Middle frontal gyrus (tissue), 1 donor: Measurements from ENCODE around the gene DCST2.
"Not testable (repeated sequence)": the region's sequence is repeated elsewhere in the genome, so short reads cannot be mapped to it uniquely, and the experiment has no call there.

Experiments used
- DNase-seq: peaks from one replicate; pipeline ENCODE4 v3.0.0-alpha.2; 2015; ENCODE audit warnings: low spot score; ENCODE audit errors: extremely low spot score

Gene DCST2

DNA sequence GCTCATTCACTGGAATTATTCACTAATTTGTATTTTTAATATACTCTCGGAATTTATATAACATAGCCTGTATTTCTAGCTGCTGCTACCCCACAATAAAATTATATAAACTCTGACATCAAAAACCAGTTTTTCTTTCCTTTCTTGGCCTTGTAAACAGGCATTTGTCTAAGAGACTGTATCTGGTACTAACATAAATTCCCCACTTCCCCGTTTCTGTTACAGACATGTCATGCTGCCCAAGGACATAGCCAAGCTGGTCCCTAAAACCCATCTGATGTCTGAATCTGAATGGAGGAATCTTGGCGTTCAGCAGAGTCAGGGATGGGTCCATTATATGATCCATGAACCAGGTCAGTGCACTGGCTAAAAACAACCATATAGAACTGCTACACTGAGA, 55.8 kb downstream of the DCST2 start:
- DNase-seq, result not testable (repeated sequence)

DNA sequence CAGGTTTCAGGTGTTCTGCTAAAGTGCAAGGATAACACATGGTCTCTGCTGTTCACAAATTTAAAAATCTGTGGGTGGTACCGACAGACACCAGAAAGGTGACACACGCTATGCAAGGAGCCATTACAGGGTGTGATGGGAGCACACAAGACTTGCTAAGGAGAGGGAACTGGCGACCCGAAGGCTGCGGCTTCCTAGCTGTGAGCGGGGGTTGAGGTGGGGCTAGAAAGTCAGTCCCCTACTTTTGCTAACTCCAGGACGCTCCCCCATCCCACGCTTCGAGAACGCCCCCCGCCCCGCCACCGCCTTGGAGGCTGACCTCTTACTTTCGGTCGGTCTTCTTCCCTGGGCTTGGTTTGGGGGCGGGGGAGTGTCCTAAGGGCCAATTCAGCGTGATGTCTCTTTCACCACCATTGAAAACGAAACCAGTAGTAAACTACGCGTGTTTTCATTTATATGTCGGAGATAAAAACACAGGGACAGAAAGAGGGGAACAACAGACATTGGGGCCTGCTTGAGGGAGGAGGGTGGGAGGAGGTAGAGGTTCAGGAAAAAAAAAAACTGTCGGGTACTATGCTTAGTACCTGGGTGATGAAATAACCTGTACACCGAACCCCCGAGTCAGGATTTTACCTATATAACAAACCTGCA, 58.0 kb downstream of the DCST2 start:
- no peak for DNase-seq

GRCh38 chr1:154974808-154975408, 58.7 kb downstream of the DCST2 start:
- peak; percentile 91 for DNase-seq

GRCh38 chr1:154974102-154974807, 59.3 kb downstream of the DCST2 start, which contains the start of gene CKS1B:
TSS of gene CKS1B (plus strand) at chr1:154974681. CDS start at chr1:154974746, 65 bp downstream.
- DNase-seq, result peak; percentile 99

DNA sequence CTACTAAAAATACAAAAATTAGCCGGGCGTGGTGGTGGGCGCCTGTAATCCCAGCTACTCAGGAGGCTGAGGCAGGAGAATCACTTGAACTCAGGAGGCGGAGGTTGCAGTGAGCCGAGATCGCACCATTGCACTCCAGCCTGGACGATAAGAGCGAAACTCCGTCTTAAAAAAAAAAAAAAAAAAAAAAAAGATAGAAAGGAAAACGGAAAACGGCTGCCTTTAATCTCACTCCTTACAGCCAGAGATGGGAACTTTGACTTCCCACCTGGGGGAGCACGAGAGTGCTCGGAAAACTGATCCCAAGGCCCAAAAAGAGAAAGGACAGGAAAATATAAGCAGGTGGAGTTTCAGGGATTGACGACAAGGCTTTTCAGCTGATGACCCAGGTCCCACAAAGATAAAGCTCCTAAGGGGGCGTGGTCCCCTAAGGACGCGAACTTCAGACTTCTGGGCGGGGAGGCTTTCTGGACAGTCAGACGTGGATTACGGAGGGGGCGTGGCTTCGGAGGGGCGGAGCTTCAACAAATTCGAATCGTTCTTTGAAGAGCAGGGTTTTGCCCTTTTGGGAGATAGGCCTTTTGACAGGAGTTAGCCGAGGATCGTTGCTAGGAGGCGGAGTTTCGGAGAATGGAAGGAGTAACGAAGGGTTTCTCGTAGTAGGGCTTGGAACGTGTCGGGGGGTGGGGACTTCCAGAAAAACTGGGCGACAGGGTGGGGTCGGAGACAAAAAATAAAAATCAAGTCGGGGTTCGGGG, 60.1 kb downstream of the DCST2 start:
- peak; percentile 69 for DNase-seq

DNA sequence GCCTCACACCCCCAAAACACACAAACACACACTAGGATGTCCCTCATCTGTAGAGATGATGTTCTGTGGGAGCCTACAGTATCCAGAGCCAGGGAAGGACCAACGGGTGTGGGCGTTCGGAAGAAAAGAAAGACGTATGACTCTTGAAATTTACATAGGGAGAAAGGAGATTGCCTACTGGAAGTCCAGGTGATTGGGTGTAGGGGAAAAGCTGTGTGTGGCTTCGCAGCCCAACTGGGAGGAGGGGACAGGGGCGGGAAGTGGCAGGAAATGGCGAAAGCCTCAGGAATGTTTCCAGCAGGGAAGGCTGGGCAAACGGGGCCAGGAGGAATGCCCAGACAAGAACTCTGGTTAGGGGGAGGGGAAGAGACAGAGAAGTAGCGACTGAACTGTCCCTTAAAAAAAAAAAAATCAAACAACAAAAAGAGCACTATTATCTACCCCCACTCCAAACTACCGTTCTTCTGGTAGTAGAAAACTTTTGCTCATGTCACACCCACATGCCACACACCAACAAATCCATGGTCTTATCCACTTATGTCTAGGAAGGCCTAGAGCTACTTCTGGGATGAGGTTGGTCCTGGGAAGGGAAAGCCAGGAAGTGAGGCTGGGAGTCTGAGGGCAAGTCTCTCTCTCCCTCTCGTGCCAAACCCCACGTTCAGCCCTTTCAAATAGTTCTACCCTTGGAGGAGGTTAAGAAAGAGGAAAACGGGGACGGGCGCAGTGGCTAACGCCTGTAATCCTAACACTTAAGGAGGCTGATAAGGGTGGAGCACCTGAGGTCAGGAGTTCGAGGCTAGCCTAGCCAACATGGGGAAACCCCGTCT, 60.9 kb downstream of the DCST2 start:
- DNase-seq, result no peak

- no peak for DNase-seq
Measured at GRCh38 chr1:154972213-154972516, 61.4 kb downstream of the DCST2 start.

GRCh38 chr1:154971341-154971998, 62.1 kb downstream of the DCST2 start:
- no peak for DNase-seq

GRCh38 chr1:154970631-154971340, 62.8 kb downstream of the DCST2 start, which contains the start of gene SHC1:
TSS of gene SHC1 (minus strand) at chr1:154970747. CDS start at chr1:154970526, 221 bp downstream.
- DNase-seq, result peak; percentile 91

- no peak for DNase-seq
Measured at GRCh38 chr1:154969860-154970452, 63.6 kb downstream of the DCST2 start.

DNA sequence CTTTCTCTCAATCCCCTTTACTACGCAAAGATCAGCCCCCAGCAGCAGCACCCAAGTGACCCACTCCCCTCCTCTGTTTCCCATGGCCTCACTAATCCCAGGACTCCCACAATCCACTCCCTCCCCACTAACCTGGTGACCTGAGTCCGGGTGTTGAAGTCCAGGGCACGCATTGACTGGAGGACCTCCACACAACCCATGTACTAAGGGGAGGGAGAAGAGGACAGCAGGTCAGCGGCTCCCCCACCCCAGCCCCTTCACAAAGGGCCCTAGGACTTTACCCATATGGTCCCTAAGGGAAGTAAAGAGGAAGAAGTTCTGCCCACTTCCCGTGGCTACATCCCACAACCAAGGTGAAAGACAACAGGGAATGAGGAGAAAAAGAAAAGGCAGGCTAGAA, 64.3 kb downstream of the DCST2 start:
- DNase-seq, result no peak

- DNase-seq, result no peak
Measured at GRCh38 chr1:154968731-154969130, 64.8 kb downstream of the DCST2 start.
